Measurements from ENCODE around the gene BPIFB3. TPM values are rescaled to one million over a fixed set of nuclear protein-coding genes. Genes with fewer than 3 reads are reported as not detected.

The BPIFB3 gene
- total RNA-seq, 2 donors from 2014 or later = not detected

DNA sequence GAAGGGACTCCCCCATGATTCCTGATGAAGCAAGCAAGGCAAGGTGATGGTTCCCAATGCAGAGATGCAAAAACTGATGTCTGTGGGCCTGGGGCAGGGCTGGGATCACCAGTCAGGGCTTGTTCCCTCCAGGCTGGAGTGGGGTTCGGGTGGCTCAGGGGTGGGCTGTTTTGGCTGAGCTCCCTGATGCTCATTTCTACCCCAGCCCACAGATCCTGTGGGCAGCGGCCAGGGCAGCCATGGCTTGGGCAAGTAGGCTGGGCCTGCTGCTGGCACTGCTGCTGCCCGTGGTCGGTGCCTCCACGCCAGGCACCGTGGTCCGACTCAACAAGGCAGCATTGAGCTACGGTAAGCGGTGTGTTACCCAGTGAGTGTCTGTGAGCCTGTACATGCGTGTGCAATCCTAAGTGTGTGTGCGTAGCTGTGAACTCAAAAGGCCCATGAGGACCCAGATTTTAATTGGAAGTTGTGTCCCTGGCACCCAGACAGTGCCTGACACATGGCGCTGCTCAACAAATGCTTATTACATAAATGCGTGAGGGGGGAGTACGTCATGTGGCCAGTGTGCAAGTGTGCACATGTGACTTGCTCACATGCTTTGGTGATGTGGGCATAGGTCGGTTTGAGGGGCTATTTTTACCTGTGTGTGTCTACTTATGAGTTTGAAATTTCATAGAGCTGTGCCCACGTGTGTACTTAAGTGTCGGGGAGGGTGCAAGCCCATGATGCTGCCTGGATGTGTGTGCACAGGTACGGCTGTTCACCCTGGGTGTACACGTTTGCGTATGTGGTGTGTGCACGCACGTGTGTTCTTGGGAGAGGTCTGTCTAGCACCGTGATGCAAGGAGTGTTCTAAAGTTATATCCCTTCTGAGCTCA, 45.1 kb upstream of the BPIFB3 start:
- WGBS, 2 experiments (ENCODE audit: insufficient coverage in 1 of 2, insufficient read length in 1 of 2) = 88 to 93% methylated on average over 21 to 23 of the region's 23 CpGs
- H3K27ac Mint-ChIP-seq = no peak overlapping the region
- H3K9me3 Mint-ChIP-seq = peaks cover 3% of the 10 kb centered on the region

GRCh38 chr20:33009214-33010132, 44.2 kb upstream of the BPIFB3 start:
- Mint-ChIP-seq H3K36me3 (ENCODE audit: low read depth) (no peaks in the 10 kb centered on the region), H3K9me3 (peaks cover 3% of the 10 kb centered on the region), H3K27me3 (ENCODE audit: insufficient read depth) (no peaks in the 10 kb centered on the region), H3K27ac (no peak overlapping the region), H3K4me1 (peaks cover 10% of the 10 kb centered on the region), H3K4me3 (no peak overlapping the region)
- no peak overlapping the region for H3K4me3 ChIP-seq (ENCODE audit: low read length)
- H3K27me3 ChIP-seq (ENCODE audit: control insufficient read depth, insufficient read depth, low read length, poor library complexity, severe bottlenecking) = no peaks in the 10 kb centered on the region
- no peaks in the 10 kb centered on the region for H3K36me3 ChIP-seq (ENCODE audit: control insufficient read depth, insufficient read depth, low read length)
- no peak for DNase-seq
- H3K9me3 ChIP-seq (ENCODE audit: control insufficient read depth, low read length) = peaks cover 5% of the 10 kb centered on the region
- H3K9ac ChIP-seq (ENCODE audit: extremely low read depth, low read length, poor library complexity, severe bottlenecking) = no peak overlapping the region
- no peak overlapping the region for H3K27ac ChIP-seq (ENCODE audit: low read depth, low read length)
- 81 to 89% methylated on average over 14 to 19 of the region's 19 CpGs for WGBS, 2 experiments (ENCODE audit: insufficient coverage in 1 of 2, insufficient read length in 1 of 2)
- H3K4me1 ChIP-seq (ENCODE audit: control insufficient read depth, insufficient read depth, low read length) = peaks cover 2% of the 10 kb centered on the region
- TF ChIP-seq, protein P1, sequence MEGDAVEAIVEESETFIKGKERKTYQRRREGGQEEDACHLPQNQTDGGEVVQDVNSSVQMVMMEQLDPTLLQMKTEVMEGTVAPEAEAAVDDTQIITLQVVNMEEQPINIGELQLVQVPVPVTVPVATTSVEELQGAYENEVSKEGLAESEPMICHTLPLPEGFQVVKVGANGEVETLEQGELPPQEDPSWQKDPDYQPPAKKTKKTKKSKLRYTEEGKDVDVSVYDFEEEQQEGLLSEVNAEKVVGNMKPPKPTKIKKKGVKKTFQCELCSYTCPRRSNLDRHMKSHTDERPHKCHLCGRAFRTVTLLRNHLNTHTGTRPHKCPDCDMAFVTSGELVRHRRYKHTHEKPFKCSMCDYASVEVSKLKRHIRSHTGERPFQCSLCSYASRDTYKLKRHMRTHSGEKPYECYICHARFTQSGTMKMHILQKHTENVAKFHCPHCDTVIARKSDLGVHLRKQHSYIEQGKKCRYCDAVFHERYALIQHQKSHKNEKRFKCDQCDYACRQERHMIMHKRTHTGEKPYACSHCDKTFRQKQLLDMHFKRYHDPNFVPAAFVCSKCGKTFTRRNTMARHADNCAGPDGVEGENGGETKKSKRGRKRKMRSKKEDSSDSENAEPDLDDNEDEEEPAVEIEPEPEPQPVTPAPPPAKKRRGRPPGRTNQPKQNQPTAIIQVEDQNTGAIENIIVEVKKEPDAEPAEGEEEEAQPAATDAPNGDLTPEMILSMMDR (conservative IDR thresholded peaks at IDR 0.05) = no peak

More for the DNA sequence above, 45.1 kb upstream of the BPIFB3 start:
- TF ChIP-seq, protein P1 (conservative IDR thresholded peaks at IDR 0.05) = no peak
- H3K27ac ChIP-seq (ENCODE audit: low read depth, low read length) = no peak overlapping the region
- H3K36me3 ChIP-seq (ENCODE audit: control insufficient read depth, insufficient read depth, low read length) = no peaks in the 10 kb centered on the region
- no peak for DNase-seq
- peaks cover 4% of the 10 kb centered on the region for H3K4me1 Mint-ChIP-seq
- no peak overlapping the region for H3K9ac ChIP-seq (ENCODE audit: extremely low read depth, low read length, poor library complexity, severe bottlenecking)
- peaks cover 2% of the 10 kb centered on the region for H3K4me1 ChIP-seq (ENCODE audit: control insufficient read depth, insufficient read depth, low read length)
- no peaks in the 10 kb centered on the region for H3K36me3 Mint-ChIP-seq (ENCODE audit: low read depth)
- no peaks in the 10 kb centered on the region for H3K27me3 Mint-ChIP-seq (ENCODE audit: insufficient read depth)
- H3K4me3 Mint-ChIP-seq = no peak overlapping the region
- peaks cover 5% of the 10 kb centered on the region for H3K9me3 ChIP-seq (ENCODE audit: control insufficient read depth, low read length)
- no peak overlapping the region for H3K4me3 ChIP-seq (ENCODE audit: low read length)
- H3K27me3 ChIP-seq (ENCODE audit: control insufficient read depth, insufficient read depth, low read length, poor library complexity, severe bottlenecking) = no peaks in the 10 kb centered on the region

DNA sequence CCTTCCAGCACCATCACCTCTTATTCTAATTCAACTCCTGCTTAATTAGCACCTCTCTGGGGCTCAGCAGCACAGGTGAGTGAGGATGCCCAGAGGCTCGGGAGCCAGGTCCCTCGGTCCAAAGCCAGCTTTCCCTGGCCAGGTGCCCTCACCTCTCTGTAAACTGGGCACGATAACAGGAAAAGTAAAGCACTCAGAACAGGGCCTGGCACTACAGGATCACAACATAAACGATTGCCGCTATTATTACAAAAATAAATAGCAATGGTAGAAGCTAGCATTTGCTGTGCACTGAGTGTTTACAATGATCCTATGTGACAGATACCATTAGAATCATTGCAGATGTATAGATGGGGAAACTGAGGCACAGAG, 43.6 kb upstream of the BPIFB3 start:
- H3K4me3 Mint-ChIP-seq = no peak overlapping the region
- no peaks in the 10 kb centered on the region for H3K27me3 ChIP-seq (ENCODE audit: control insufficient read depth, insufficient read depth, low read length, poor library complexity, severe bottlenecking)
- no peak for DNase-seq
- no peaks in the 10 kb centered on the region for H3K36me3 Mint-ChIP-seq (ENCODE audit: low read depth)
- H3K27me3 Mint-ChIP-seq (ENCODE audit: insufficient read depth) = peaks cover 6% of the 10 kb centered on the region
- TF ChIP-seq, protein P1 (conservative IDR thresholded peaks at IDR 0.05) = no peak
- H3K4me3 ChIP-seq (ENCODE audit: low read length) = no peak overlapping the region
- H3K9me3 ChIP-seq (ENCODE audit: control insufficient read depth, low read length) = peaks cover 4% of the 10 kb centered on the region
- H3K9ac ChIP-seq (ENCODE audit: extremely low read depth, low read length, poor library complexity, severe bottlenecking) = no peak overlapping the region
- peaks cover 3% of the 10 kb centered on the region for H3K9me3 Mint-ChIP-seq
- H3K36me3 ChIP-seq (ENCODE audit: control insufficient read depth, insufficient read depth, low read length) = no peaks in the 10 kb centered on the region
- peaks cover 2% of the 10 kb centered on the region for H3K4me1 ChIP-seq (ENCODE audit: control insufficient read depth, insufficient read depth, low read length)
- peaks cover 16% of the 10 kb centered on the region for H3K4me1 Mint-ChIP-seq
- H3K27ac ChIP-seq (ENCODE audit: low read depth, low read length) = no peak overlapping the region
- H3K27ac Mint-ChIP-seq = no peak overlapping the region
- WGBS, 2 experiments (ENCODE audit: insufficient coverage in 1 of 2, insufficient read length in 1 of 2) = 90 to 93% methylated on average over 5 of the region's 5 CpGs

Measured in endodermal cell (in vitro differentiated cells).